ENCODE measurements around the gene CLSTN3.

Gene CLSTN3

DNA sequence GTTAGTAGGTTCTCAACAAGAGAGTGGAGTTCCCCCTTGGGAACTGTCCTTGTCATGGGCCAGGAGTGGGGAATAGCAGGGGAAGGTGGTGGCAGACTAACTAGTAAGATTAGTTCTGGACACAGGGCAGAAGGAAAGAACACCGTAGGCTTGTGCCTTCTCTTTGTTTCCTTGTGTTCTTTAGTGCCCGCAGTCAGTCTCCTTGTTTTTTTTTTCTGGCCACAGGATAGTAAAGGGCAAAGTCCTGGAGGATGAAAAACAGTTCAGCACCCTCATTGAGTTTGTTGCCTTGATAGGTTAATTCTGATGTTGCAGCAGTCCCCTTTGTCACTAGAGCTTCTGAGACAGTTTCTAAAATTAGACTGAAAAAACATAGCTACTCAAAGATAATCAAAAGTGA is 67.7 kb downstream of the CLSTN3 start:
- no peak for DNase-seq

DNA sequence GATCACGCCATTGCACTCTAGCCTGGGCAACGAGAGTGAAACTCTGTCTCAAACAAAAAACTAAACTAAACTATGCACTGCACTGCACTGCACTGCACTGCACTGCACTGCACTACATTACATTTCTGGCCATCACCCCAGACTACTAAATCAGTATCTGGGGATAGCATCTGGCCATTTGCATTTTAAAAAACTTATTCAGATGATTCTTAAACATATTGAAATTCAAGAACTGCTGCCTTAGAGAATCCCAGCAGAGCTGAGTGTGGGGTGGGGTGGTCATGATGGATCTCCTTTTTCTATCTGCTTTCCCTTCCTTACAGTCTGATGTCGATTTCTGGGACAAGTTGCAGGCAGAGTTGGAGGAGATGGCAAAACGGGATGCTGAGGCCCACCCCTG is 72.9 kb downstream of the CLSTN3 start:
- DNase-seq = no peak

DNA sequence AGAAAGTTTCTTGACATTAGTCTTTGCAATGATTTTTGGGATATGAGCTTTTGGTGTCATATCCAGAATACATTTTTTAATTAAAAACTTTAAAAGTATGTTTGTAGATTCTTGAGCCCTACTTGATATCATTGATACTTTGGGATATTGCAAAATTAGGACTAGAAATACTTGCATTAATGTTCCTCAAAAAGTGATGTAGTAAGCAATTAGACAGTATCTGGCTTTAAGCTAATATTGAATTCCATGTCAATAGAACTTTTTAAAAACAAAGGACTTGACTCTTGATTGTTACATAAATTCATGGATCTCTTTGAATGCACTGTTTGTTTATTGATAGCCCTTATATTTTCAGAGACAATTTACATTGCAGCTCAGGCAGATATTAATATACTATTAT is 74.9 kb downstream of the CLSTN3 start:
- DNase-seq = no peak

DNA sequence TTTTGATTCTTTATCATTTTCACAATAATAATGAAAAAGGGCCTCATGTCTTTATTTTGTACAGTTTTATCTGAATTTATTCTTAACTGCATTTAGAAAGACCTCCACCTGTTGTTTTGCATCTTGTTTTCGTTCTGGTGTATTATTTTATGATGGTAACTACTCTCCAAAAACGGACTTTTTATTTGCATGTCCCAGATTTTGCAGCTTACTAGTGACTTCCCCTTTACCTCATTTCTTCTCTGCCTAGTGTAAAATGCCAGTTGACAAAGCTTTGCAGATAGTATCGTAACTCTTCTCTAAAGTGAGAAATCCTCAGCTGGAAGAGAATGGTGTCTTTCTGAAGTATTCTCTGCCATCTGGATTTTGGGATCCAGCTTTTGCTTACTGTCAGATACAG is 76.5 kb downstream of the CLSTN3 start:
- DNase-seq = no peak

DNA sequence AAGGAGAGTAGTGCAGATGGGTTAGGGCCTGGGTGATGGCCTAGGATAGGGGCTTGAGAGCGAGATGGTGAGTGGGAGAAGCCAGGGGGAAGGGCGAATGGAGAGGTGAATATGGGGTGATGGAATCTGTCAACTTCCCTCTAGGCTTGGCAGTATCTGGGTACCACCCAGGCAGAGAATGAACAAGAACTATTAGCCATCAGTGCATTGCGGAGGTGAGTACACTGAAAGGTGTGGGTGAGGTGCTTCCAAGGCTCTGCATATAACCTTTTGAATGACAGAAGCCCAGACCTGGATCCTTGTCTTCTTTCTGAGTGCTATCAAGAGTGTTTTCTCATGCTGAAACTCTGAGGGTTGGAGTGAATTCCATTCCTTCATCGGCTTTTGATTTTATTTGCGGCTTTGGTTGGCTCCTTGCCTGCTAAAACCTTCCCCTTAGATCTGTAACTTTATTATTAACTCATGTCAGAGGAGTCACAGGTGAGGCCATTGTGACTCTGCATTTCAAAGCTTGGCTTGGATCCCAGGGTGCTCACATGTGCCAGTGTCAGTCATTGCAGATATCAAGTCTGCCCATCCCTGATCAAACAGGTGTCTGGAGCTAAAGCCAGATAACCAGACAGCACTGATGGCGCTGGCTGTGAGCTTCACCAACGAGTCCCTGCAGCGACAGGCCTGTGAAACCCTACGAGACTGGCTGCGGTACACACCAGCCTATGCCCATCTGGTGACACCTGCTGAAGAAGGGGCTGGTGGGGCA is 77.9 kb downstream of the CLSTN3 start:
- DNase-seq = no peak

All from stimulated activated CD4-positive, alpha-beta T cell treated with anti-CD3 and anti-CD28 coated beads, Interleukin-4, amount 100 ng/mL, for 24 hours (primary cell).